HCT116 (cell line): ENCODE results near the gene TMTC1. TPM values are rescaled to one million over a fixed set of nuclear protein-coding genes. Genes with fewer than 3 reads are reported as not detected.

Experiments
- ATAC-seq: fragments of 200-7000 bp; cut with Tn5 transposase; 2 replicates; pipeline ENCODE4 v1.9.1; 2020; ENCODE audit warnings: mild to moderate bottlenecking, moderate library complexity
- BruUV-seq: library from RNA; stranded (reverse); fragments of 400-500 nt; replicated peaks from 2 replicates; lab custom pipeline; 2021; lab: Mats Ljungman, UMichigan
- CTCF ChIA-PET: fragments of 300-600 bp; sonication (Branson Sonifier 250); formaldehyde crosslinking; loops from one replicate; lab custom pipeline; 2021; ENCODE audit warnings: antibody characterized with exemption; lab: Charles Lee
- POLR2A ChIA-PET: fragments of 300-600, 350-600 bp; sonication (Branson Sonifier 250); formaldehyde crosslinking; loops from one replicate; lab custom pipeline; 2021; ENCODE audit warnings: antibody characterized with exemption; lab: Charles Lee
- RAD21 ChIA-PET, 2 experiments: fragments of 300-600 bp; sonication (Branson Sonifier 250); formaldehyde crosslinking; loops; one replicate each; lab custom pipeline; 2023; ENCODE audit warnings: low total read pairs in 2 of 2; ENCODE audit not compliant: uncharacterized antibody in 2 of 2, unreplicated experiment in 2 of 2, low non-redundant PET in 1 of 2; lab: Charles Lee
- DNase-seq: peaks from one replicate; pipeline ENCODE4 v3.0.0-alpha.2; 2010; ENCODE audit warnings: low read depth, low spot score
- H2AFZ ChIP-seq: fragments of 200-600 bp; shearing (Covaris generic), sonication (generic); 2 replicates; pipeline ENCODE4 v1.6.1; 2017; ENCODE audit warnings: low read depth, mixed run types, mixed read lengths, antibody characterized with exemption, low read length; ENCODE audit not compliant: poor library complexity, severe bottlenecking
- H3K27ac ChIP-seq: 2 replicates; pipeline ENCODE4 v1.5.1; 2012; ENCODE audit warnings: low read depth, low read length
- H3K27me3 ChIP-seq: fragments of 200-600 bp; sonication (generic); 2 replicates; pipeline ENCODE4 v1.6.1; 2016; ENCODE audit warnings: mixed run types, low read length, mixed read lengths; ENCODE audit not compliant: insufficient read depth
- H3K36me3 ChIP-seq, 2 experiments: fragments of 200-500 bp in 1 of 2; fragments of 200-600 bp in 1 of 2; sonication (Bioruptor generic) in 1 of 2; sonication (generic) in 1 of 2; 2 replicates each; pipeline versions ENCODE4 v1.5.1 to v1.6.1; 2014 to 2016; ENCODE audit warnings: low read length in 2 of 2, inconsistent platforms in 1 of 2, mixed read lengths in 1 of 2, mixed run types in 1 of 2; ENCODE audit not compliant: insufficient read depth in 2 of 2, control insufficient read depth in 1 of 2
- H3K4me1 ChIP-seq, 2 experiments: fragments of 200-600 bp in 1 of 2; sonication (generic) in 1 of 2; 2 replicates each; pipeline versions ENCODE4 v1.5.1 to v1.6.1; 2012 to 2017; ENCODE audit warnings: low read length in 2 of 2, inconsistent platforms in 1 of 2, mild to moderate bottlenecking in 1 of 2, mixed read lengths in 1 of 2, mixed run types in 1 of 2, moderate library complexity in 1 of 2; ENCODE audit not compliant: insufficient read depth in 2 of 2, control insufficient read depth in 1 of 2
- H3K4me2 ChIP-seq: fragments of 200-600 bp; sonication (generic); 2 replicates; pipeline ENCODE4 v1.6.1; 2017; ENCODE audit warnings: mixed run types, low read length, mixed read lengths
- H3K4me3 ChIP-seq, 2 experiments: fragments of 200-600 bp in 1 of 2; sonication (generic) in 1 of 2; replicated peaks in 1 of 2; 2 replicates each; pipeline ENCODE4 v1.5.1; 2011 to 2016; ENCODE audit warnings: low read length in 2 of 2, control low read depth in 1 of 2, low read depth in 1 of 2, mild to moderate bottlenecking in 1 of 2, mixed read lengths in 1 of 2, mixed run types in 1 of 2
- H3K79me2 ChIP-seq: fragments of 200-600 bp; sonication (generic); 2 replicates; pipeline ENCODE4 v1.6.1; 2017; ENCODE audit warnings: mild to moderate bottlenecking, mixed run types, low read length, moderate library complexity, mixed read lengths; ENCODE audit not compliant: insufficient read depth
- H3K9ac ChIP-seq: fragments of 200-600 bp; sonication (generic); 2 replicates; pipeline ENCODE4 v1.6.1; 2016; ENCODE audit warnings: low read length, mixed read lengths
- H3K9me2 ChIP-seq: fragments of 200-600 bp; sonication (generic), shearing (Covaris generic); 2 replicates; pipeline ENCODE4 v1.6.1; 2017; ENCODE audit warnings: mixed run types, mild to moderate bottlenecking, moderate library complexity; ENCODE audit not compliant: insufficient read depth
- H3K9me3 ChIP-seq, 2 experiments: fragments of 200-500 bp in 1 of 2; fragments of 200-600 bp in 1 of 2; sonication (Bioruptor generic) in 1 of 2; sonication (generic) in 1 of 2; 2 replicates each; pipeline ENCODE4 v1.6.1; 2014 to 2017; ENCODE audit warnings: low read length in 2 of 2, mixed read lengths in 2 of 2, inconsistent platforms in 1 of 2, low read depth in 1 of 2, mild to moderate bottlenecking in 1 of 2, mixed run types in 1 of 2, moderate library complexity in 1 of 2; ENCODE audit not compliant: control insufficient read depth in 1 of 2, insufficient read depth in 1 of 2
- H4K20me1 ChIP-seq: fragments of 200-600 bp; sonication (generic), shearing (Covaris generic); 2 replicates; pipeline ENCODE4 v1.6.1; 2017; ENCODE audit warnings: mixed run types, mild to moderate bottlenecking, moderate library complexity; ENCODE audit not compliant: insufficient read depth
- CBX3 ChIP-seq: IDR thresholded peaks from 2 replicates; pipeline ENCODE4 v1.6.1; 2012; ENCODE audit warnings: low read depth
- EZH2 ChIP-seq: fragments of 200-600 bp; sonication (generic); IDR thresholded peaks from 2 replicates; pipeline ENCODE4 v1.6.1; 2017; ENCODE audit warnings: antibody characterized with exemption, mixed run types
- EZH2phosphoT487 ChIP-seq: fragments of 200-600 bp; IDR thresholded peaks from 2 replicates; pipeline ENCODE4 v1.6.1; 2018; ENCODE audit warnings: antibody characterized with exemption, borderline replicate concordance
- JUND ChIP-seq: IDR thresholded peaks from 2 replicates; pipeline ENCODE4 v1.6.1; 2012
- POLR2AphosphoS5 ChIP-seq: IDR thresholded peaks from 2 replicates; pipeline ENCODE4 v1.6.1; 2011; ENCODE audit warnings: mild to moderate bottlenecking, low read depth, low read length, moderate library complexity
- RAD21 ChIP-seq: IDR thresholded peaks from 2 replicates; pipeline ENCODE4 v1.6.1; 2012; ENCODE audit warnings: low read depth, mild to moderate bottlenecking
- SP1 ChIP-seq: IDR thresholded peaks from 2 replicates; pipeline ENCODE4 v1.6.1; 2012; ENCODE audit warnings: low read depth
- TCF7L2 ChIP-seq: IDR thresholded peaks from 2 replicates; pipeline ENCODE4 v1.7.0; 2011; ENCODE audit warnings: borderline replicate concordance, inconsistent platforms; ENCODE audit not compliant: insufficient read depth, insufficient read length; ENCODE audit errors: extremely low read depth
- ZFX ChIP-seq: fragments of 450-650 bp; IDR thresholded peaks from 2 replicates; pipeline ENCODE4 v1.6.1; 2017
- ZNF274 ChIP-seq: fragments of 200-500 bp; sonication (Bioruptor generic); IDR thresholded peaks from 2 replicates; pipeline ENCODE4 v1.6.1; 2014; ENCODE audit warnings: mild to moderate bottlenecking, low read depth, low read length, inconsistent platforms
- intact Hi-C: fragments of 100-400 bp; cut with micrococcal nuclease; formaldehyde crosslinking; loops from 2 replicates; pipeline ENCODE4 v1.10.0; 2022
- total RNA-seq: library from RNA; stranded (reverse); gene quantifications from one replicate; pipeline ENCODE4 v1.2.1, GENCODE V29; 2021; ENCODE audit not compliant: unreplicated experiment
- TF ChIP-seq, protein P1 (sequence below): IDR thresholded peaks from 2 replicates; pipeline ENCODE4 v1.6.1; 2012; ENCODE audit warnings: low read depth
- TF ChIP-seq, protein P2 (sequence below), 3 experiments: fragments of 200-600 bp in 1 of 3; sonication (generic) in 1 of 3; IDR thresholded peaks in 2 of 3; conservative IDR thresholded peaks in 1 of 3; 2 replicates each; pipeline ENCODE4 v1.5.1; 2012 to 2017; ENCODE audit warnings: low read depth in 2 of 3, low read length in 2 of 3, antibody characterized with exemption in 1 of 3, borderline replicate concordance in 1 of 3, control low read depth in 1 of 3, mild to moderate bottlenecking in 1 of 3, mixed read lengths in 1 of 3, mixed run types in 1 of 3, moderate library complexity in 1 of 3; ENCODE audit not compliant: insufficient read depth in 1 of 3

Gene TMTC1
- total RNA-seq, 1 experiment from 2014 or later = 2.0 TPM

DNA sequence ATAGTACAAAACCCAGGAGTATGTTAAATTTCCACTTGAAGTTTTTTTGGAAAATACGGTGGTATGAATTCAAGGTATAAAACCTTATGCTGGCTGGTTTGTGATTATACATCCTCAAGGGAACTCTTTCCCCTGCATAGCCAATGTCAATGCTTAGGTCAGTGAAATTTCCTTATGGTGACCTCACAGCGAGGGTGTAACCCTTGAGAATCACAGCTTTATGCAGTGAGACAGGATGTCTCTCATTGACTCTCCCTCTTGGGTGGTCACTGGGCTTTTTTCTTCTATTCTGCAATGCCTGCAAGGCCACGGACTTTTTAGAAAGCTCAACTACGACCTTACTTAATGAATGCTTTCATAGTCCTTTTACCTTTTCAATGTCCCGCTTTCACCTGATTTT is 64.4 kb downstream of the TMTC1 start:
- Histone ChIP-seq H3K36me3 (no peaks in the 10 kb centered on the region), H3K9me2 (no peaks in the 10 kb centered on the region), H2AFZ (no peak overlapping the region), H3K4me2 (no peak overlapping the region), H3K9ac (no peak overlapping the region), H3K4me3 (no peak overlapping the region), H4K20me1 (no peaks in the 10 kb centered on the region), H3K79me2 (no peaks in the 10 kb centered on the region), H3K4me1 (no peaks in the 10 kb centered on the region), H3K9me3 (no peaks in the 10 kb centered on the region), H3K27ac (no peak overlapping the region), H3K27me3 (no peaks in the 10 kb centered on the region)
- POLR2A ChIA-PET = no interaction called here
- ATAC-seq (no peak), DNase-seq (no peak)
- RAD21 ChIA-PET = no interaction called here
- TF ChIP-seq POLR2AphosphoS5 (no peak), JUND (no peak), ZFX (no peak), CBX3 (no peak), ZNF274 (no peak), EZH2 (no peak), RAD21 (no peak), TCF7L2 (no peak), EZH2phosphoT487 (no peak), SP1 (no peak)
- TF ChIP-seq, protein P1, sequence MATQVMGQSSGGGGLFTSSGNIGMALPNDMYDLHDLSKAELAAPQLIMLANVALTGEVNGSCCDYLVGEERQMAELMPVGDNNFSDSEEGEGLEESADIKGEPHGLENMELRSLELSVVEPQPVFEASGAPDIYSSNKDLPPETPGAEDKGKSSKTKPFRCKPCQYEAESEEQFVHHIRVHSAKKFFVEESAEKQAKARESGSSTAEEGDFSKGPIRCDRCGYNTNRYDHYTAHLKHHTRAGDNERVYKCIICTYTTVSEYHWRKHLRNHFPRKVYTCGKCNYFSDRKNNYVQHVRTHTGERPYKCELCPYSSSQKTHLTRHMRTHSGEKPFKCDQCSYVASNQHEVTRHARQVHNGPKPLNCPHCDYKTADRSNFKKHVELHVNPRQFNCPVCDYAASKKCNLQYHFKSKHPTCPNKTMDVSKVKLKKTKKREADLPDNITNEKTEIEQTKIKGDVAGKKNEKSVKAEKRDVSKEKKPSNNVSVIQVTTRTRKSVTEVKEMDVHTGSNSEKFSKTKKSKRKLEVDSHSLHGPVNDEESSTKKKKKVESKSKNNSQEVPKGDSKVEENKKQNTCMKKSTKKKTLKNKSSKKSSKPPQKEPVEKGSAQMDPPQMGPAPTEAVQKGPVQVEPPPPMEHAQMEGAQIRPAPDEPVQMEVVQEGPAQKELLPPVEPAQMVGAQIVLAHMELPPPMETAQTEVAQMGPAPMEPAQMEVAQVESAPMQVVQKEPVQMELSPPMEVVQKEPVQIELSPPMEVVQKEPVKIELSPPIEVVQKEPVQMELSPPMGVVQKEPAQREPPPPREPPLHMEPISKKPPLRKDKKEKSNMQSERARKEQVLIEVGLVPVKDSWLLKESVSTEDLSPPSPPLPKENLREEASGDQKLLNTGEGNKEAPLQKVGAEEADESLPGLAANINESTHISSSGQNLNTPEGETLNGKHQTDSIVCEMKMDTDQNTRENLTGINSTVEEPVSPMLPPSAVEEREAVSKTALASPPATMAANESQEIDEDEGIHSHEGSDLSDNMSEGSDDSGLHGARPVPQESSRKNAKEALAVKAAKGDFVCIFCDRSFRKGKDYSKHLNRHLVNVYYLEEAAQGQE = no peak
- TF ChIP-seq, protein P2, sequence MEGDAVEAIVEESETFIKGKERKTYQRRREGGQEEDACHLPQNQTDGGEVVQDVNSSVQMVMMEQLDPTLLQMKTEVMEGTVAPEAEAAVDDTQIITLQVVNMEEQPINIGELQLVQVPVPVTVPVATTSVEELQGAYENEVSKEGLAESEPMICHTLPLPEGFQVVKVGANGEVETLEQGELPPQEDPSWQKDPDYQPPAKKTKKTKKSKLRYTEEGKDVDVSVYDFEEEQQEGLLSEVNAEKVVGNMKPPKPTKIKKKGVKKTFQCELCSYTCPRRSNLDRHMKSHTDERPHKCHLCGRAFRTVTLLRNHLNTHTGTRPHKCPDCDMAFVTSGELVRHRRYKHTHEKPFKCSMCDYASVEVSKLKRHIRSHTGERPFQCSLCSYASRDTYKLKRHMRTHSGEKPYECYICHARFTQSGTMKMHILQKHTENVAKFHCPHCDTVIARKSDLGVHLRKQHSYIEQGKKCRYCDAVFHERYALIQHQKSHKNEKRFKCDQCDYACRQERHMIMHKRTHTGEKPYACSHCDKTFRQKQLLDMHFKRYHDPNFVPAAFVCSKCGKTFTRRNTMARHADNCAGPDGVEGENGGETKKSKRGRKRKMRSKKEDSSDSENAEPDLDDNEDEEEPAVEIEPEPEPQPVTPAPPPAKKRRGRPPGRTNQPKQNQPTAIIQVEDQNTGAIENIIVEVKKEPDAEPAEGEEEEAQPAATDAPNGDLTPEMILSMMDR (IDR thresholded peaks at IDR 0.05 in 2 of 3, conservative IDR thresholded peaks at IDR 0.05 in 1 of 3; ENCODE audit: borderline replicate concordance in 1 of 3, insufficient read depth in 1 of 3, low read depth in 2 of 3, low read length in 2 of 3) = no peak
- intact Hi-C loops = no loop called here
- BruUV-seq = no TSS peak
- CTCF ChIA-PET = no interaction called here
